HG03159 (cell line): ENCODE results near the gene VWA1.
"Not testable (repeated sequence)": the region's sequence is repeated elsewhere in the genome, so short reads cannot be mapped to it uniquely, and the experiment has no call there.

Source experiments
- ATAC-seq: cut with Tn5 transposase; IDR thresholded peaks from one replicate; pipeline ENCODE4 v1.9.1; 2021; ENCODE audit warnings: mild to moderate bottlenecking, moderate library complexity; ENCODE audit not compliant: unreplicated experiment

The VWA1 gene

GRCh38 chr1:1422465-1423244, 12.8 kb upstream of the VWA1 start:
- ATAC-seq = no peak

- ATAC-seq = no peak
Measured at GRCh38 chr1:1423245-1423597, 12.3 kb upstream of the VWA1 start.

DNA sequence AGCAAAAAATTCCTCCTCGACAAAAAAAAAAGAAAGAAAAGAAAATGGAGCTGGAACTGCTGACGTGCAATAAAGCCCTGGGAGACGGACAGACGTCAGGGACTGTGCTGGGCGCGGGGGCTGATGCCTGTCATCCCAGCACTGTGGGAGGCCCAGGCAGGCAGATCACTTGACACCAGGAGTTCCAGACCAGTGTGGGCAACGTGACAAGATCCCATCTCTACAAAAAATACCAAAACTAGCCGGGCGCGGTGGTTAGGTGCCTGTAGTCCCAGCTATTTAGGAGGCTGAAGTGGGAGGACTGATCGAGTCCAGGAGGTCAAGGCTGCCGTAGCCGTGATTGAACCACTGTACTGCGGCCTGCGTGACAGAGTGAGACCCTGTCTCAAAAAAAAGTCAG, 10.8 kb upstream of the VWA1 start:
- no peak for ATAC-seq

DNA sequence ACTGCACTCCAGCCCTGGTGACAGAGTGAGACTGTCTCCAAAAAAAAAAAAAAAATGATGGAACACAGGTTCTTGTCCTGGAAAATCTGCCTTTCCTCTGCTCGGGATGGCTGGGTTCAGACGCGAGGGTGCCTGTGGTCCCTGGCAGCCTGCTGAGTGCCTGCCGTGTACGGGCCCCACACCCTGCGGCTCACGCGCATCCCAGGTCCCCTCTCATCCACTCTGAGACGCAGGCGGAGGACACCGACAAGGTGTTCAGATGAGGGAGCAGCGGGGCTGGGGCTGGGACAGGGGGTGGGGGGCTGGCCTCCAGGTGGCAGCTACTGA, 10.1 kb upstream of the VWA1 start:
- no peak for ATAC-seq

GRCh38 chr1:1425753-1426495, 9.6 kb upstream of the VWA1 start:
- no peak for ATAC-seq

GRCh38 chr1:1426496-1427105, 8.9 kb upstream of the VWA1 start:
- no peak for ATAC-seq

GRCh38 chr1:1427106-1427819, 8.2 kb upstream of the VWA1 start:
- ATAC-seq = no peak

- ATAC-seq = no peak
Measured at GRCh38 chr1:1427820-1428148, 7.7 kb upstream of the VWA1 start.

DNA sequence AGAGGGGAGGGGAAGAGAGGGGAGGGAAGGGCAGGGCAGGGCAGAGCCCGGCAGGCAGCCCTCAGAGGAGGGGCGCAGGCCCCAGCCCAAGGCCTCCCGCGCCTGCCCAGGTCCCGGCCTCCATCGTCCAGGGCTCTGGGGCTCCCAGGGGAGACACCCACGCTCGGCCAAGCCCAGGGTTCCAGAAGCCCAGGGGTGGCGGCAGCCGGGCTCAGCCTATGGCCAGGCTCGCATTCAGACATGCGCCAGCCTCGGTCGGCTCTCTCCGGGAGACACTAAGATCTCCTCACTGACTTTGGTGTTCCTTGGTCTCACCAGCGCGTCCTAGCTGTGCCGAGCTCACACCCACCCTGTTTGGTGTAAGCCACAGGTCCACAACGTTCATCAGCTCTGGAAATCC, 7.3 kb upstream of the VWA1 start:
- ATAC-seq = no peak

GRCh38 chr1:1428967-1429366, 6.5 kb upstream of the VWA1 start:
- not testable (repeated sequence) for ATAC-seq

DNA sequence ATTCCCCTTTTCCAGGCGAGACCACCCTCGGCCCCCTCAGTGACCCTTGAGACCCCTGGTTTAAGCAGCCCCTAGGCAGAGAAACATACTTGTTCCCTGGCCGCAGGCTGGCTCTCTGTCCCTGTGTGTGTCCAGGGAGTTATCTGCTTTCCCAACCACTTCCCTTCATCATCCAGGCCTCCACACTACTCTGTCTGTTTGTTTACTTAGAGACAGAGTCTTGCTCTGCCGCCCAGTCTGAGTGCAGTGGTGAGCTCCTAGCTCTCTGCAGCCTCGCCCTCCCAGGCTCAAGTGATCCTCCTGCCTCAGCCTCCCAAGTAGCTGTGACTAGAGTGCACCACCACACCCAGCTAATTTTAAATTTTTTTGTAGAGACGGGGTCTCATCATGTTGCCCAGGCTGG, 5.8 kb upstream of the VWA1 start:
- ATAC-seq = no peak

- ATAC-seq = no peak
Measured at GRCh38 chr1:1430114-1430982, 5.1 kb upstream of the VWA1 start.

DNA sequence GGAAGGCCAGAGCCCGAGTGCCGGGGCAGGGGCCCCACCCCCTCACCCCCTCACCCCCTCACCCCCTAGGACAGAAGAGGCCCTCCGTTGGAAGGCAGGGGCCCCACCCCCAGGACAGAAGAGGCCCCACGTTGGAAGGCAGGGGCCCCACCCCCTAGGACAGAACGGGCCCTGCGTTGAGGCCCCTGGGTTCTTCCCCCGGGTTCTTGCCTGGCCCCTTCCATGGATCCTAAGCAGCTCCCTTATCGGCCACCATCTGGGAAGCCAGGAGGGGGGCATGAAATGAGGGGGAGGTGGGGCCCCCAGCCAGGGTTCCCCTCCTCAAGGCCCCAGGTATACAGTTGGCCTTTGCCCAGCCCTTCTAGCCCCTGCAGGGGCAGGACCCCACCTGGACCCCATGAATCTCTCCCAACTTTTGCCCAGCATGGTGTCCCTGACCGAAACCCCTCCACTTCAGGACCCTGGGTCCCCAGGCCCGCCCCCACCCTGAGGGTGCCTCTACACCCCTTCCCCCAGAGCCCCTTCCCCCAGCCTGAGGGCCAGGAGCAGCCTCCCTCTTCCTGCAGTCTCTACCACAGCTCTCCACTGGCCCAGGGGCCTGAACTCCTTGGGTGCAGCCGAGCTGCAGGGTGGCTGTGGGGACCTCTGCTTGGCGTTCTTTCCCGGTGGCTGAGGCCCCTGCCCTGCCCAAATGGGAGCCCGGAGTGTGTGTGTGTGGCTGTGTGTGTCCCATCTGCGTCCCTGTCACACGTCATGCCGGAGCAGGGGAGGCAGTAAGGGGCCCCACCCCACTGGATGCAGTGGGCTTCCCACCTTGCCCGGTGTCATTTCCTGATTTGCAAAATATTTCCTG, 4.3 kb upstream of the VWA1 start:
- ATAC-seq = no peak

DNA sequence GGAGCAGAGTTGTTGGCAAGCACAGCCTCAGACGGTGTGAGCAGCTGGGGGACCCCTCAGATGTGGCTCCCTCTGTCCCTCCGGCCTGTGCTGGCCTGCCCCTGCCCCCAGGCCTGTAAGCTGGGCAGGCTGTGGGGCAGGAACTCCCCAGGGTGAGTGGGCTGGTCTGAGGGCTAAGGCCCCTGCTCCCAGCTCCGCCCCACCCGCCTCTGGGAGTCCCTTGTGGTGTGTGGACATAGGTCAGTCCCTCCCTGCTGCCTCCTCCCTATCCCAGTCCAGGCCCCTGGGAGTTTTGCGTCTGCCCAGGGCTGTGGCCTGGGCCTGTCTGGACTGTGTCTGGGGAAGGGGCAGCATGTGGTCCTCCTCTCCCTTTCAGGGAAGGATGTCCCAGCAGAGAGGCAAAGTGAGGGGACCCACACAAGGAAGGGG, 3.6 kb upstream of the VWA1 start:
- ATAC-seq = no peak

GRCh38 chr1:1432274-1432950, 3.1 kb upstream of the VWA1 start:
- ATAC-seq = no peak

- ATAC-seq = no peak
Measured at GRCh38 chr1:1432951-1433803, 2.3 kb upstream of the VWA1 start.

DNA sequence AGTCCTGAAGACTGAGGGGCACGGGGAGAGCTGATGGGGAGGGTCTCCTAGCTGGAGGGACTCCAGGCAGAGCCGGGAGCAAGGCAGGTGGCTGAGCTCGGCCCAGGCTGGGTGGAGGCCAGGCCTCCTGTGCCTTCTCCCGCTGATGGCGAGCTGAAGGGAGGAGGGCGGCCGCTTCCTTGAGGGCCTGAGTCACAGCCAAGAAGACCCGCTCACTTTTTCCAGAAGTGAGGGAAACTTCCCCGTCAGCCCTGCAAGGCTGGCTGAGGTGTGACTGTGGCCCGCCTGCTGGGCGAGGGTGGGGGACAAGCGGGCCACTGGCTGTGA, 1.7 kb upstream of the VWA1 start:
- ATAC-seq = no peak

GRCh38 chr1:1434131-1434823, 1.2 kb upstream of the VWA1 start:
- no peak for ATAC-seq
